ENCODE measurements around the gene SPTBN4.
A peak's percentile ranks its signal among the peaks of the same experiment; 100 is the strongest.
"Not testable (repeated sequence)": the region's sequence is repeated elsewhere in the genome, so short reads cannot be mapped to it uniquely, and the experiment has no call there.

The SPTBN4 gene

GRCh38 chr19:40466985-40467734 is at the start of gene SPTBN4:
SPTBN4 (plus strand) TSS chr19:40467001; CDS start chr19:40472622, 5,621 bp downstream.
- DNase-seq = no peak

GRCh38 chr19:40417643-40417981 is 49.2 kb upstream of the SPTBN4 start:
- no peak for DNase-seq

- DNase-seq = no peak
Measured at GRCh38 chr19:40418040-40418439, 48.8 kb upstream of the SPTBN4 start.

- no peak for DNase-seq
Measured at GRCh38 chr19:40419066-40419612, 47.7 kb upstream of the SPTBN4 start.

- DNase-seq = no peak
Measured at GRCh38 chr19:40419780-40420179, 47.0 kb upstream of the SPTBN4 start.

GRCh38 chr19:40420451-40420765 is 46.4 kb upstream of the SPTBN4 start:
- no peak for DNase-seq

- peak; percentile 85 for DNase-seq
Measured at GRCh38 chr19:40420766-40421765, 45.7 kb upstream of the SPTBN4 start.

GRCh38 chr19:40421993-40422747 is 44.6 kb upstream of the SPTBN4 start:
- no peak for DNase-seq

GRCh38 chr19:40422748-40423566 is 43.8 kb upstream of the SPTBN4 start:
- DNase-seq = no peak

- DNase-seq = no peak
Measured at GRCh38 chr19:40423938-40424337, 42.9 kb upstream of the SPTBN4 start.

- DNase-seq = no peak
Measured at GRCh38 chr19:40424637-40425449, 42.0 kb upstream of the SPTBN4 start.

- peak; percentile 100 for DNase-seq
Measured at GRCh38 chr19:40425450-40426287, 41.1 kb upstream of the SPTBN4 start, which contains the start of gene SERTAD1. SERTAD1 (minus strand) TSS chr19:40425992; CDS start chr19:40423546, 2,446 bp downstream.

GRCh38 chr19:40428197-40428596 is 38.6 kb upstream of the SPTBN4 start:
- DNase-seq = not testable (repeated sequence)

- not testable (repeated sequence) for DNase-seq
Measured at GRCh38 chr19:40430242-40430641, 36.6 kb upstream of the SPTBN4 start.

GRCh38 chr19:40431698-40432097 is 35.1 kb upstream of the SPTBN4 start:
- DNase-seq = no peak

GRCh38 chr19:40432760-40433159 is 34.0 kb upstream of the SPTBN4 start:
- DNase-seq = peak; percentile 26

GRCh38 chr19:40433391-40434216 is 33.2 kb upstream of the SPTBN4 start:
- DNase-seq = peak; percentile 88

- no peak for DNase-seq
Measured at GRCh38 chr19:40438284-40438683, 28.5 kb upstream of the SPTBN4 start.

GRCh38 chr19:40441719-40442253 is 25.0 kb upstream of the SPTBN4 start:
- no peak for DNase-seq

All from MV-4-11 (cell line).